ENCODE results near the gene P2RY10.

Gene P2RY10

GRCh38 chrX:78945186-78945912, at the start of gene P2RY10:
Gene P2RY10, plus strand, starts transcription at chrX:78945391. Its CDS starts 15,130 bp downstream, at chrX:78960521.
- DNase-seq (ENCODE audit: low read depth) = no peak
- no peak within 1 kb of the TSS for H3K4me3 ChIP-seq (ENCODE audit: control insufficient read depth, low read depth, low read length)
- no peak for TF ChIP-seq CTCF (conservative IDR thresholded peaks at IDR 0.05; ENCODE audit: control insufficient read depth, insufficient read depth, low read depth, low read length)

GRCh38 chrX:78922754-78923153, 22.4 kb upstream of the P2RY10 start:
- TF ChIP-seq CTCF (conservative IDR thresholded peaks at IDR 0.05; ENCODE audit: control insufficient read depth, insufficient read depth, low read depth, low read length) = no peak
- H3K4me3 ChIP-seq (ENCODE audit: control insufficient read depth, low read depth, low read length) = no peak overlapping the region
- DNase-seq (ENCODE audit: low read depth) = peak; percentile 32

GRCh38 chrX:78923198-78924015, 21.8 kb upstream of the P2RY10 start:
- H3K4me3 ChIP-seq (ENCODE audit: control insufficient read depth, low read depth, low read length) = no peak overlapping the region
- TF ChIP-seq CTCF (conservative IDR thresholded peaks at IDR 0.05; ENCODE audit: control insufficient read depth, insufficient read depth, low read depth, low read length) = no peak
- DNase-seq (ENCODE audit: low read depth) = peak; percentile 16

- H3K4me3 ChIP-seq (ENCODE audit: control insufficient read depth, low read depth, low read length) = no peak overlapping the region
- TF ChIP-seq CTCF (conservative IDR thresholded peaks at IDR 0.05; ENCODE audit: control insufficient read depth, insufficient read depth, low read depth, low read length) = no peak
- no peak for DNase-seq (ENCODE audit: low read depth)
Measured at GRCh38 chrX:78931814-78932213, 13.4 kb upstream of the P2RY10 start.

- TF ChIP-seq CTCF (conservative IDR thresholded peaks at IDR 0.05; ENCODE audit: control insufficient read depth, insufficient read depth, low read depth, low read length) = no peak
- DNase-seq (ENCODE audit: low read depth) = no peak
Measured at GRCh38 chrX:78934866-78935265, 10.3 kb upstream of the P2RY10 start.

GRCh38 chrX:78944351-78944750, 840 bp upstream of the P2RY10 start:
- TF ChIP-seq CTCF (conservative IDR thresholded peaks at IDR 0.05; ENCODE audit: control insufficient read depth, insufficient read depth, low read depth, low read length) = no peak
- no peak overlapping the region for H3K4me3 ChIP-seq (ENCODE audit: control insufficient read depth, low read depth, low read length)

More at GRCh38 chrX:78934866-78935265, 10.3 kb upstream of the P2RY10 start:
- no peak overlapping the region for H3K4me3 ChIP-seq (ENCODE audit: control insufficient read depth, low read depth, low read length)

More at GRCh38 chrX:78944351-78944750, 840 bp upstream of the P2RY10 start:
- DNase-seq (ENCODE audit: low read depth) = no peak
